IPS-18a (cell line): ENCODE data around the gene ARMC5.
"Not testable (repeated sequence)": the region's sequence is repeated elsewhere in the genome, so short reads cannot be mapped to it uniquely, and the experiment has no call there.

Experiments
- H3K27ac ChIP-seq: one replicate; pipeline ENCODE4 v1.5.1; 2013; ENCODE audit warnings: low read length
- H3K27me3 ChIP-seq: one replicate; pipeline ENCODE4 v1.6.1; 2013; ENCODE audit warnings: mild to moderate bottlenecking, low read length; ENCODE audit not compliant: control insufficient read depth, insufficient read depth
- H3K36me3 ChIP-seq: one replicate; pipeline ENCODE4 v1.6.1; 2013; ENCODE audit warnings: low read depth, low read length; ENCODE audit not compliant: control insufficient read depth
- H3K4me1 ChIP-seq: one replicate; pipeline ENCODE4 v1.6.1; 2013; ENCODE audit warnings: low read depth, low read length; ENCODE audit not compliant: control insufficient read depth
- H3K4me3 ChIP-seq: one replicate; pipeline ENCODE4 v1.5.1; 2013; ENCODE audit warnings: low read length
- H3K9ac ChIP-seq: one replicate; pipeline ENCODE4 v1.6.1; 2013; ENCODE audit warnings: mild to moderate bottlenecking, low read length, moderate library complexity
- H3K9me3 ChIP-seq: one replicate; pipeline ENCODE4 v1.6.1; 2013; ENCODE audit warnings: low read depth, low read length; ENCODE audit not compliant: control insufficient read depth

The ARMC5 gene

DNA sequence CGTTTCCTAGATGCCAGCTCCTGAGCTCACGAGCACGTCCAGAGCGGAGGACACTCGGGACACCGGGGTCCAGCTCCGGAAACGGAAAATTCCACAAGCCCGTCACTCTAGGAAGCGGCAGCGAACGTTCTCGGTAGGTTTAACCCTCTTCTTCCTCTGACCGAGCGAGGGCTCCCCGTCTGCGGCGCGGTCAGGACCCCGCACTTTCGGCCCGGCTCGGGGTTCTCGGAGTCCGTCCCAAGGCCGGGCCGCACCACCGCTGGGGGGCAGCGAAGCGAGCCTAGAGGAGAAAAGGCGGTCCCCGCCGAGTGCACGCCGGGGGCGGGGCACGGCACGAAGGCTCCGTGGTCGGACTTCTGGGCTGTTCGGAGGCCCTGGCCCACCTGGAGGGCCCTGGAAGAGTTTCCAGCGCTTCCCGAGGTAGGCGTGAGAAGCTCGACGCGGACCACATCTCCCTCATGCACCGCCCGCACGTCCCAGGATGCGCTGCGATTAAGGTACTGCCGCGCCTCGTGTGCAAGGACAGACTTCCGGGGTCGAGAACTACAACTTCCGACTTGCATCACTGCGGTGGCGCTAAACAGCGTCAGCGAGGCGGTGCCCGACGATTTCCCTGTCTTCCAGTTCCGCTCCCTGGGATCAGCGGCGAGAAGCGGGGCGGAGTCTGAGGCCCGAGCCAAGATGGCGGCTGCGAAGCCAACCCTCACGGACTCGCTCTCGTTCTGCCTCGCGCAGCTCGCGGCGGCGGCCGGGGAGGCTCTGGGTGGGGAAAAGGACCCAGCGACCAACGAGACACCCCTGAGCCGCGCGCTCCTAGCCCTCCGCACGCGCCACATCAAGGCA is at the start of gene ARMC5:
Gene ARMC5, plus strand, starts transcription at position 658 of the 843 bp plus-strand sequence. Its CDS starts 24 bp downstream, at position 682.
- H3K27ac ChIP-seq: peak within 1 kb of the TSS; percentile 81

DNA sequence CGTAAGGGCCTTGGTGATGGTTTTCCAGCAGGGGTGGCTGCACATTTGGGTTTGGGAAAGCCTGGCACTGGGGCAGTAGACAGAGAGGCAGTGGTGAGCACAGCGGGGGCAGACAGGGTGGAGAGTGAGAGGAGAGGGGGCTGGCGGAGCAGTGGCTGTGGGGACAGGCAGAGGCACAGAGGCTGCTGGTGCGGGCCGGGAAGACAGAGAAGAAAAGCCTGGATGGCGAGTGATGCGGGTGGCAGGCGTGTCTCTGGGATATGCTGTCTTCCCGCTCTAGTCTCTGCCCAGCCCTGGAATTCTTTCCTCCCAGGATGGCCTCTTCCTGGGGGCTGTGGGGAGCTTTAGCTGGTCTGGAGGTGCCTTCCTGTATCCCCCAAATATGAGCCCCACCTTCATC is 49.2 kb upstream of the ARMC5 start:
- H3K27ac ChIP-seq: no peak overlapping the region
- H3K4me3 ChIP-seq: no peak overlapping the region
- no peaks in the 10 kb centered on the region for H3K9me3 ChIP-seq
- H3K9ac ChIP-seq: no peak overlapping the region
- H3K27me3 ChIP-seq: no peaks in the 10 kb centered on the region
- no peaks in the 10 kb centered on the region for H3K36me3 ChIP-seq
- H3K4me1 ChIP-seq: no peaks in the 10 kb centered on the region

More for the DNA sequence above, at the start of gene ARMC5:
- no peaks in the 10 kb centered on the region for H3K36me3 ChIP-seq
- H3K27me3 ChIP-seq: no peaks in the 10 kb centered on the region
- H3K9ac ChIP-seq: peak within 1 kb of the TSS; percentile 90
- H3K4me1 ChIP-seq: peaks cover 2% of the 10 kb centered on the region
- no peaks in the 10 kb centered on the region for H3K9me3 ChIP-seq
- peak within 1 kb of the TSS; percentile 86 for H3K4me3 ChIP-seq

- H3K4me1 ChIP-seq: no peaks in the 10 kb centered on the region
- no peaks in the 10 kb centered on the region for H3K9me3 ChIP-seq
- no peaks in the 10 kb centered on the region for H3K27me3 ChIP-seq
- H3K9ac ChIP-seq: no peak overlapping the region
- H3K27ac ChIP-seq: no peak overlapping the region
- H3K36me3 ChIP-seq: no peaks in the 10 kb centered on the region
- H3K4me3 ChIP-seq: no peak overlapping the region
These were observed 48.1 kb upstream of the ARMC5 start for GRCh38 chr16:31411024-31411844.

- Histone ChIP-seq H3K9me3 (no peaks in the 10 kb centered on the region), H3K4me3 (no peak overlapping the region), H3K9ac (no peak overlapping the region), H3K4me1 (no peaks in the 10 kb centered on the region), H3K27ac (no peak overlapping the region), H3K36me3 (no peaks in the 10 kb centered on the region), H3K27me3 (no peaks in the 10 kb centered on the region)
These were observed 46.6 kb upstream of the ARMC5 start for GRCh38 chr16:31412750-31413149.

DNA sequence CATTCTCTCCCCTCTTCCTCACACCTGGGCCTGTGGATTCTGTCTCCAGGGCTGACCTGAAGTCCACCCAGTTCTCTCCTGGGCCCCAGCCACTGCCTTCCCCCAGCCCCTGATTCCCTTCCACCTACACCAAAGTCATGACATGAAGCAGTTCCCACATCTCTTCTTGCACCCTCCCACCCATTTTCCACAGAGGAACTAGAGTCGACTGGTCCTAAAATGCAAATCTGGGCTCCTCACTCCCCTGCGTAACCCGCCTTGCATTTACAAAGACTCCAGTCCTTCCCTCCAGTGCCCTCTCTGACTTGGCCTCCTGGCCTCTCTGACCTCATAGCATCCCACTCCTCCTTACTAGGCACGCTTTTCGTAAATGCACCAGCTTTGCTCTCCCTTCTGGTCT is 45.9 kb upstream of the ARMC5 start:
- H3K9ac ChIP-seq: no peak overlapping the region
- H3K27me3 ChIP-seq: no peaks in the 10 kb centered on the region
- no peaks in the 10 kb centered on the region for H3K4me1 ChIP-seq

DNA sequence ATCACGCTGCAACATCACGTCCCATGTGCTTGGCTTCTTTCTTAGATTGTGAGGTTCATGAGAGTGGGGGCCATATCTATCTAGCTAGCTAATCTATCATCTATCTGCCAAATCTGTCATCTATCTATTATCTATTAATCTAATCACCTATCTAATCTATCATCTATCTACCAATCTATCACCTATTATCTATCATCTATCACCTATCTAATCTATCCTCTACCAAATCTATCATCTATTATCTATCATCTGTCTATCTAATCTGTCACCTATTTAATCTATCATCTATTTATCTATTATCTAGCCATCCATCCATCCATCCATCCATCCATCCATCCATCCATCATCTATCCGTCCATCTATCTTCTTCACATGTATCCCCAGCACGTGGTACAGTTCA is 45.4 kb upstream of the ARMC5 start:
- Histone ChIP-seq H3K9me3 (no peaks in the 10 kb centered on the region), H3K4me1 (no peaks in the 10 kb centered on the region), H3K27me3 (no peaks in the 10 kb centered on the region), H3K27ac (no peak overlapping the region), H3K9ac (no peak overlapping the region), H3K36me3 (no peaks in the 10 kb centered on the region), H3K4me3 (no peak overlapping the region)

More for the DNA sequence above, 45.9 kb upstream of the ARMC5 start:
- H3K36me3 ChIP-seq: no peaks in the 10 kb centered on the region
- no peak overlapping the region for H3K4me3 ChIP-seq
- H3K9me3 ChIP-seq: no peaks in the 10 kb centered on the region
- no peak overlapping the region for H3K27ac ChIP-seq

- H3K4me1 ChIP-seq: no peaks in the 10 kb centered on the region
- H3K4me3 ChIP-seq: no peak overlapping the region
- H3K27me3 ChIP-seq: no peaks in the 10 kb centered on the region
- H3K9ac ChIP-seq: no peak overlapping the region
- no peaks in the 10 kb centered on the region for H3K9me3 ChIP-seq
- no peaks in the 10 kb centered on the region for H3K36me3 ChIP-seq
- no peak overlapping the region for H3K27ac ChIP-seq
These were observed 44.6 kb upstream of the ARMC5 start for GRCh38 chr16:31414706-31415105.

GRCh38 chr16:31416371-31416770 is 42.9 kb upstream of the ARMC5 start:
- no peaks in the 10 kb centered on the region for H3K27me3 ChIP-seq
- no peaks in the 10 kb centered on the region for H3K9me3 ChIP-seq
- H3K27ac ChIP-seq: no peak overlapping the region
- H3K4me3 ChIP-seq: no peak overlapping the region
- H3K9ac ChIP-seq: no peak overlapping the region
- no peaks in the 10 kb centered on the region for H3K4me1 ChIP-seq
- no peaks in the 10 kb centered on the region for H3K36me3 ChIP-seq

DNA sequence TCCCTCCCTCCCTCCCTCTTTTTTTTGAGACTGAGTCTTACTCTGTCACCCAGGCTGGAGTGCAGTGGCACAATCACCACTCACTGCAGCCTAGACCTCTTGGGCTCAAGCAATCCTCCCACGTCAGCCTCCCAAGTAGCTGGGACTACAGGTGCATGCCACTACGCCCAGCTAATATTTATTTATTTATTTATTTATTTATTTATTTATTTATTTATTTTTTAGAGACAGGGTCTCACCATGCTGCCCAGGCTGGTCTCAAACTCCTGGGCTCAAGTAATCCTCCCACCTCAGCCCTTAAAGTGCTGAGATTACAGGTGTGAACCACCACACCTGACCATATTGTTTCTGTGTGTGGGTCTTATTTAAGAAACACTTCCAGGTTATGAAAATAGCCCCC is 42.3 kb upstream of the ARMC5 start:
- not testable (repeated sequence) for H3K27ac ChIP-seq, H3K4me1 ChIP-seq, H3K36me3 ChIP-seq, H3K9me3 ChIP-seq, H3K4me3 ChIP-seq, H3K9ac ChIP-seq, H3K27me3 ChIP-seq

GRCh38 chr16:31417916-31418315 is 41.4 kb upstream of the ARMC5 start:
- H3K4me3 ChIP-seq: no peak overlapping the region
- H3K27me3 ChIP-seq: no peaks in the 10 kb centered on the region
- H3K27ac ChIP-seq: no peak overlapping the region
- no peaks in the 10 kb centered on the region for H3K9me3 ChIP-seq
- no peaks in the 10 kb centered on the region for H3K36me3 ChIP-seq
- H3K4me1 ChIP-seq: no peaks in the 10 kb centered on the region
- no peak overlapping the region for H3K9ac ChIP-seq

DNA sequence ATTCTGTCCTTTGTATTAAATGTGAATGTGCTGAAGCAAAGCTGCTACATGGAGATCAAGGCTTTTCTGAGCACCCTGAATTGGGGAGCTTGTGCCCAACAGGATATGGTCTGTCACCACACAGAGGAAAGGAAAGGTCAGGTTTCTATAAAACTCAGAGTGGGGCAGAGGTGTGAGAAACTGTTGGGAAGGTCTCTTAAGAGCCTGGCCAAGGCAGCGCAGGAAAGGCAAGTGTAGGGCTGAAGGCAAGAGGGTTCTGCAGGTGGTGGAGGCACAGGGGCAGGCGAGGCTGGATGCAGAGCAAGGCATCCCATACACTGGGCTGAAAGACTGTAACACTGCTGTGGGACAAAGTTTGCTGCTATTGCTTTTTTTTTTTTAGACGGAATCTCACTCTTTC is 39.3 kb upstream of the ARMC5 start:
- Histone ChIP-seq H3K4me3 (no peak overlapping the region), H3K36me3 (no peaks in the 10 kb centered on the region), H3K4me1 (no peaks in the 10 kb centered on the region), H3K27me3 (no peaks in the 10 kb centered on the region), H3K9ac (no peak overlapping the region), H3K27ac (no peak overlapping the region), H3K9me3 (no peaks in the 10 kb centered on the region)
